Activated CD8-positive, alpha-beta memory T cell treated with anti-CD3 and anti-CD28 coated beads, Interleukin-2, amount 50 U/mL, for 24 hours (primary cell): ENCODE results near the gene ZFP36L2.

Experiments used
- DNase-seq: peaks from one replicate; pipeline ENCODE4 v3.0.0-alpha.2; 2020; ENCODE audit errors: extremely low read depth

Gene ZFP36L2

DNA sequence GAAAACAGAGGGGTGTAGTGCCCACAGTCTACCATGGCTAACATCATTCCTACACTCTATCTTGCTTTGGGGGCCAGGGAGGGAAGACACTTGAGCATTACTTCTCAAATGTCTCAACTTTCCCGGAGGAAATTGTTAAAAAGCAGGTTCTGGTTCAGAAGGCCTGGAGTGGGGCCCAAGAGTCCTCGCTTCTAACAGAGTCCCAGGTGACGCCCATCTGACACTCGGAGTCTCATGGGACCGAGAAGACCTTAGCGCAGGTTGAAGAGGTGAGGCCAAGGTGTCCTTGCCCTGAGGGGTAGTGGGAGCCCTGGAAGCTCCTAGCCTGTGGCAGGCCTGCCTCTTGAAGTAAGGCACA lies 40.1 kb downstream of the ZFP36L2 start:
- DNase-seq = no peak

GRCh38 chr2:43185146-43185545 lies 41.3 kb downstream of the ZFP36L2 start:
- DNase-seq = no peak

GRCh38 chr2:43184339-43184895 lies 42.0 kb downstream of the ZFP36L2 start:
- DNase-seq = no peak

DNA sequence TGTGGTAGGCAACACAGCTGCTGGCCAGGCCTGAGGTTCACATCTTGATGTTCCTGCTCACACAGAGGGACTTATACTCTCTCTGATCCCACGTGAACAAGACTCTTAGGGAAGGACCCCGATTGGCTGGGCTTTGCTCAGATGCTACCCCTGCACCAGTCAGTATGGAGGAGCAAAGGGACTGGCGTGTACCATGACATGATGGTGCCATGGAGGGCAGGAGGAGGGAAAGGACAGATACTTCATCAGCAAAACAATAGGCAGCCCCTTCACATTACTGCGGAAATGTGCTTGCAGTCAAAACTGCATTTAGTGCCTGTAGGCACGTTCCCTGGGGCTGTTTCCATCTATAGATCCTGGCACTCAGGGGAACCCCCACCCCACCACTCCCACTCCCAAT lies 42.7 kb downstream of the ZFP36L2 start:
- no peak for DNase-seq

GRCh38 chr2:43180897-43181296 lies 45.5 kb downstream of the ZFP36L2 start:
- DNase-seq = no peak

DNA sequence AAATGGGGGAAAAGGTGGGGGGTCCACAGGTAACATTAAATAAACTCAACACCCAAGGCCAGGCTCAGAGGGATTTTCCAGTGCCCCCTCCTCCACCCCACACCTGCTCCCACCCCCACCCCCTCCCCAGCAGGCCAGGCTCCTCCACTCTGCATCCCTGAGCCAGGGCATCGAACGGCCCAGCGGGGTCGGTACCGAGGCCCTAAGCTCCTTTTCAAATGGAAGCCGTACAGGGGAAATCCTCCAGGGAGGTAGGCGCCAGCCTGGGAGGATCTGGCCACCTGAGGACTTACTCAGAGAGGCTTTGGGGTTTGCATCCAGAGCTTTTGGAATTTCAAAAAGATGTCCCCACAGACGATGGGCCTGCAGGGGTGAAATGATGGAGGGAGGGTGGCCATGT lies 46.5 kb downstream of the ZFP36L2 start:
- no peak for DNase-seq

DNA sequence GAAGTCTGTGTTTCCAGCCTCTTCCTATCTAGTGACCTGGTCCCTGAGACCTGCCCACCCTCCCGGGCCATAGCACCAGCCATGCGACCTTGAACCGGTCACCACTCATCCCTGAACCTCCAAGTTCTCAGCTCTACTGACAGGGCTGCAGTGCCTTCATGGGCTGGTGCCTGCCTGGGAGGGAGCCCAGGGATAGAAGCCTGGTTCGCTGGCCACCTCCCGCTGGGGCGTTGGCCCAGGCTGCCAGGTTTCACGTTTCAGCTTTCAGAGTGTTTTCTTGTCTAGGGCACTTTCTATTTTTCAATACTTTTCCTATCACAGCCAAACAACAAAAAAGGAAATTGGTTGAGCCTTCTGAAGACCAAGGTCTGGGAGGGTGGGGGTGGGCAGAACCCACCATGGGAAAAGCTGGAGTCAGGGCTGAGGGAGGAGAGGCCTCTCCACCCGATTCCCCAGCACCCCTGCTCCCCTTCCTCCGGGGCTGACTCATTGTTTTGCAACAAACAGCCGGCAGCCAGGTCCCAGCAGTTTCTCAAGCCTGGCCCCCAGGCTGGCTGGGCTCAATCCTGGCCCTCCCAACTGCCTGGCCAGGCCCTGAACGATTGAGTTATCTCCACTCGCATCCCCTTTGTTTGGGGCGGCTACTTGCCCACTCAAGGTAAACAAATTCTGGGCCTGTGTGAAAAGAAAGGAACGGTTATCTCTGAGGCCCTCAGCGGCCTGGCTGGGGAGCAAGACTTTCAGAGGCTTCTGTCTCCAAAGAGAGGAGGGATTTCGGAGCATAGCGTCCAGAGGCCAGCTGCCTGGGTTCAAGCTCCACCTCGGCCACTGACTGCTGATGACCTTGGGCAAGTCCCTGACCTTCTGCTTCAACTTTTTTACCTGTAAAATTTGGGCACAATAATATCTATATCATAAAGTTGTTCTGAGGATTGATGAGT lies 47.5 kb downstream of the ZFP36L2 start:
- no peak for DNase-seq

DNA sequence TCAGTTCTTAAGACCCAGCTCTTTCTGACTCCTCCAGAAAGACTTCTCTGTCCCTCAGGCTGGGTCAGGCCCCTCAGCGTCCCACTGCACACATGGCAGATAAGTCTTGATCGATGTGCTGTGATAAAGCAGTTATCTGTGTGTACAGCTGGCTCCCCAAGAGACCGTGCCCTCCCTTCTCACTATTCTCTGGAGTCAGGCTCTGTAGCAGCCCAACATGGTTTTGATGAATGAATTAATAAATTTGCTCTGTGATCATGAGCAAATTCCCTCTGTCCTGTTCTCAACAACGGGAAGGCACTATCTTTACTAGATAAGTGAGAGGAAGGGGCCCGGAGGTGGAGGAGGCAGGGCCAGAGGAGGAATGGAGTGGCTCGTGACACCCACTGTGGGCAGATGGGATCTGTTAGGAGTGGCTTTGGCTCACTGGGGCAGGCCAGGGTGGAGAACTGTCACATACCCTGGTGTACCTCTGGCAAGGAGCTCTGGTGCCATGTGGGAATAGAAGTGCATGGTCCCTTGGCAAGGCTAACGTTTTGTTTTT lies 48.3 kb downstream of the ZFP36L2 start:
- no peak for DNase-seq

DNA sequence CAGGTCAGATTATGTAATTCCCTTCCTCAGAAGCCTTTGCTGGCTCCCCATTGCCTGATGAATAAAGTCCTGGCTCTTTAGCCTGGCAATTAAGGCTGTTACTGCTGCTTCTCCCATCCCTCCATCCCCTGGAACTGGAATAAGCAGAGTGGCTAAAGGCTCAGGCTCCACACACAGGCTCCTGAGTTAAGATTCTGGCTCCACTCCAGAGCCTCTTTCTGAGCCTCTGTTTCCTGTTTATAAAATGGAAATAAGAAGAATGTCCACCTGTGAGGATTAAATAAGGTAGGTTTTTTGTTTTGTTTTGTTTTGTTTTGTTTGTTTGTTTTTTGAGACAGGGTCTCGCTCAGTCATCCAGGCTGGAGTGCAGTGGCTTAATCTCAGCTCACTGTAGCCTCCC lies 50.0 kb downstream of the ZFP36L2 start:
- DNase-seq = no peak

- no peak for DNase-seq
These were observed 50.5 kb downstream of the ZFP36L2 start for GRCh38 chr2:43175876-43176275.

GRCh38 chr2:43175020-43175441 lies 51.4 kb downstream of the ZFP36L2 start:
- DNase-seq = no peak

DNA sequence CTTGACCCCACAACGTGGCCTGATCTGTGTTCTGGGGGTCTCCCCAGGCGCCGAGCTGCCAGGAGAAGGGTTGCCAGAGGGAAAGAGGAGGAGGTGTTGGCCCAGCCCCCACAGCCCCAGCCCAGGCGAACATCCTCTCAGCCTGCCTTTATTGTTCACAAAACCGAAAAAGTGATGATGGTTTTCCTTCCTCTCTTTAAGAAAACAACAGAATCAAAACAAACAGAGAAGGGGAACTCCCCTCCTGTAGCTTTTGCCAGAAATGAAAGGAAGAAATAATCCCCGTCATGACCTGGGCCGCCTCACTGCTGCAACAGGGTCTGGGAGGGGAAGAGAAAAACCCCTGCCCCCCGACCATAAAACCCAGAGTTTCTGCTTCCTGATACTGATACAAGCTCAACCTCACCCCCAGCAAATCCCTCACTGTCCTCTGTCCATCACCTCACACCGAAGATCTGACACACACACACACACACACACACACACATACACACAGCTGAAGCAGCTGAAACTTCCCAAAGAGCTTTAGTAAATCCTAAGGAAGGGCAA lies 52.0 kb downstream of the ZFP36L2 start:
- DNase-seq = peak; percentile 47
